HepG2 (cell line): ENCODE data around the gene RASSF4. TPM values are rescaled to one million over a fixed set of nuclear protein-coding genes. Genes with fewer than 3 reads are reported as not detected.

Experiments
- ATAC-seq: fragments of 200-7000 bp; cut with Tn5 transposase; 3 replicates; pipeline ENCODE4 v1.9.1; 2020; ENCODE audit warnings: mild to moderate bottlenecking, moderate library complexity
- BruUV-seq: library from RNA; stranded (reverse); fragments of 400-500 nt; replicated peaks from 2 replicates; lab custom pipeline; 2021; lab: Mats Ljungman, UMichigan
- CTCF ChIA-PET: fragments of 300-600 bp; formaldehyde crosslinking; extraction: SDS; loops from one replicate; lab custom pipeline; 2021; ENCODE audit warnings: low total read pairs, inconsistent platforms, low intra/inter-chr PET ratio; lab: Yijun Ruan, JAX
- POLR2A ChIA-PET: fragments of 350-600 bp; sonication (Branson Sonifier 250); formaldehyde crosslinking; loops from one replicate; lab custom pipeline; 2020; ENCODE audit warnings: antibody characterized with exemption, inconsistent platforms; lab: Yijun Ruan, JAX
- DNase-seq: peaks from one replicate; pipeline ENCODE4 v3.0.0-alpha.2; 2015; ENCODE audit warnings: low spot score
- FAIRE-seq: peaks from 3 replicates; lab custom pipeline; 2011; peaks lifted over from hg19 to GRCh38; lab: Jason Lieb, UNC
- H2AFZ ChIP-seq: one replicate; pipeline ENCODE4 v1.6.1; 2011; ENCODE audit warnings: low read length, inconsistent platforms
- H3K27ac ChIP-seq: fragments of 300-600 bp; 3 replicates; pipeline ENCODE4 v1.8.0; 2011; ENCODE audit warnings: mixed run types, mild to moderate bottlenecking, mixed read lengths, low read length, inconsistent platforms; ENCODE audit not compliant: insufficient read depth; ENCODE audit errors: extremely low read length
- H3K27me3 ChIP-seq, 2 experiments: fragments of 200-600 bp in 1 of 2; 2 replicates in 1 of 2; 3 replicates in 1 of 2; pipeline versions ENCODE4 v1.6.0 to v1.8.0; 2011; ENCODE audit warnings: low read length in 2 of 2, mild to moderate bottlenecking in 2 of 2, moderate library complexity in 2 of 2, inconsistent platforms in 1 of 2; ENCODE audit not compliant: insufficient read depth in 2 of 2, control insufficient read depth in 1 of 2
- H3K36me3 ChIP-seq, 2 experiments: fragments of 200-600 bp in 1 of 2; replicated peaks in 1 of 2; 2 replicates in 1 of 2; 3 replicates in 1 of 2; pipeline versions ENCODE4 v1.5.1 to v1.8.0; 2011; ENCODE audit warnings: low read length in 2 of 2, inconsistent platforms in 1 of 2; ENCODE audit not compliant: insufficient read depth in 2 of 2, control insufficient read depth in 1 of 2
- H3K4me1 ChIP-seq: 2 replicates; pipeline ENCODE4 v1.5.1; 2012; ENCODE audit warnings: low read length, inconsistent platforms; ENCODE audit not compliant: insufficient read depth
- H3K4me2 ChIP-seq: 2 replicates; pipeline ENCODE4 v1.6.0; 2011; ENCODE audit warnings: low read depth, low read length, inconsistent platforms
- H3K4me3 ChIP-seq, 3 experiments: fragments of 200-600 bp in 1 of 3; sonication (generic), shearing (Covaris generic) in 1 of 3; replicated peaks in 1 of 3; 2 replicates each; pipeline ENCODE4 v1.5.1; 2011 to 2016; ENCODE audit warnings: low read length in 3 of 3, inconsistent platforms in 2 of 3, low read depth in 2 of 3, mild to moderate bottlenecking in 2 of 3, control low read depth in 1 of 3, mixed read lengths in 1 of 3; ENCODE audit not compliant: insufficient read depth in 1 of 3
- H3K79me2 ChIP-seq: one replicate; pipeline ENCODE4 v1.6.1; 2011; ENCODE audit warnings: low read length, inconsistent platforms; ENCODE audit not compliant: insufficient read depth
- H3K9ac ChIP-seq: 2 replicates; pipeline ENCODE4 v1.6.0; 2011; ENCODE audit warnings: mild to moderate bottlenecking, low read depth, low read length, inconsistent platforms; ENCODE audit not compliant: insufficient read depth
- H3K9me3 ChIP-seq: 2 replicates; pipeline ENCODE4 v1.5.1; 2012; ENCODE audit warnings: mild to moderate bottlenecking, low read length
- H4K20me1 ChIP-seq: 2 replicates; pipeline ENCODE4 v1.6.0; 2011; ENCODE audit warnings: inconsistent platforms, mild to moderate bottlenecking, low read length, moderate library complexity; ENCODE audit not compliant: insufficient read depth
- ESRRA ChIP-seq: sonication (generic); formaldehyde crosslinking; IDR thresholded peaks from 2 replicates; pipeline ENCODE4 v1.5.1; 2020; ENCODE audit warnings: mild to moderate bottlenecking, low read depth, missing genetic modification reagents
- GMEB2 ChIP-seq: IDR thresholded peaks from 2 replicates; pipeline ENCODE4 v1.6.1; 2016; ENCODE audit warnings: missing biosample characterization, missing genetic modification reagents, low read depth
- JDP2 ChIP-seq: sonication (generic); formaldehyde crosslinking; IDR thresholded peaks from 2 replicates; pipeline ENCODE4 v1.8.1; 2022; ENCODE audit warnings: missing genetic modification reagents, borderline replicate concordance
- KDM5B ChIP-seq: sonication (generic); formaldehyde crosslinking; IDR thresholded peaks from 2 replicates; pipeline ENCODE4 v1.4.0; 2020; ENCODE audit warnings: missing genetic modification reagents, mild to moderate bottlenecking, borderline replicate concordance
- MYPOP ChIP-seq: sonication (generic); formaldehyde crosslinking; IDR thresholded peaks from 2 replicates; pipeline ENCODE4 v1.8.1; 2023; ENCODE audit warnings: mild to moderate bottlenecking, moderate library complexity, missing genetic modification reagents
- NCOA5 ChIP-seq: sonication (generic); formaldehyde crosslinking; IDR thresholded peaks from 2 replicates; pipeline ENCODE4 v1.4.0; 2020; ENCODE audit warnings: missing genetic modification reagents
- PLSCR1 ChIP-seq: sonication (generic); formaldehyde crosslinking; IDR thresholded peaks from 2 replicates; pipeline ENCODE4 v1.5.0; 2020; ENCODE audit warnings: missing genetic modification reagents, mild to moderate bottlenecking, borderline replicate concordance
- SKIL ChIP-seq: sonication (generic); formaldehyde crosslinking; IDR thresholded peaks from 2 replicates; pipeline ENCODE4 v1.8.0; 2022; ENCODE audit warnings: missing genetic modification reagents, mild to moderate bottlenecking, moderate library complexity, borderline replicate concordance
- SMARCC2 ChIP-seq: fragments of 450-650 bp; IDR thresholded peaks from 2 replicates; pipeline ENCODE4 v1.6.1; 2017; ENCODE audit warnings: antibody characterized with exemption, mild to moderate bottlenecking
- ZBTB49 ChIP-seq: sonication (generic); formaldehyde crosslinking; IDR thresholded peaks from 2 replicates; pipeline ENCODE4 v1.4.0; 2020; ENCODE audit warnings: missing genetic modification reagents, borderline replicate concordance
- ZEB1 ChIP-seq: IDR thresholded peaks from 2 replicates; pipeline ENCODE4 v1.6.1; 2012; ENCODE audit warnings: mild to moderate bottlenecking, low read depth, inconsistent platforms; ENCODE audit not compliant: insufficient replicate concordance
- ZNF12 ChIP-seq: sonication (generic); formaldehyde crosslinking; IDR thresholded peaks from 2 replicates; pipeline ENCODE4 v1.5.0; 2020; ENCODE audit warnings: missing genetic modification reagents
- ZNF414 ChIP-seq: sonication (generic); formaldehyde crosslinking; IDR thresholded peaks from 2 replicates; pipeline ENCODE4 v1.5.0; 2020; ENCODE audit warnings: missing genetic modification reagents
- ZNF513 ChIP-seq: sonication (generic); formaldehyde crosslinking; conservative IDR thresholded peaks from 2 replicates; pipeline ENCODE4 v1.5.0; 2020; ENCODE audit warnings: missing genetic modification reagents
- WGBS: methylation state at CpG from one replicate; pipeline ENCODE4 v1.1.6; 2017; ENCODE audit warnings: low lambda C conversion rate; 5-methylcytosine and 5-hydroxymethylcytosine counted together
- in situ Hi-C: cut with HindIII; loops from 2 replicates; pipeline ENCODE4 v1.10.0; 2017; ENCODE audit warnings: low pct_unique_long_range_greater_than_20kb; ENCODE audit not compliant: extremely low pct_ligation_motif_present
- intact Hi-C: fragments of 100-400 bp; cut with micrococcal nuclease; formaldehyde crosslinking; loops from one replicate; pipeline ENCODE4 v1.10.0; 2022; ENCODE audit not compliant: unreplicated experiment
- polyA plus RNA-seq, 8 experiments: library from polyadenylated mRNA; depleted of rRNA in 3 of 8; stranded (reverse) in 7 of 8; unstranded in 1 of 8; fragments of >200 nt; fragmentation: Illumina TruSeq in 4 of 8; extraction: Trizol in 4 of 8; gene quantifications; 2 replicates each; pipeline versions ENCODE4 v1.2.1 to v1.2.3, GENCODE V29; 2011 to 2016; ENCODE audit warnings: low read depth in 4 of 8, missing spikeins in 1 of 8, mixed read lengths in 1 of 8; ENCODE audit not compliant: insufficient read depth in 1 of 8
- total RNA-seq, 5 experiments: library from RNA; depleted of rRNA; stranded (reverse); fragments of >200 nt; fragmentation: Illumina TruSeq; extraction: Trizol; gene quantifications; 2 replicates each; pipeline ENCODE4 v1.2.3, GENCODE V29; 2016; ENCODE audit warnings: low read depth in 1 of 5

RASSF4 gene
- total and polyA plus RNA-seq, 2 of the 13 experiments (the other 11 are each of a cell fraction or from before 2014, with no cell fraction given): 34.0 to 51.7 TPM

- intact Hi-C loops (no loop called here), in situ Hi-C loops (no loop called here)
- FAIRE-seq (no peak), DNase-seq (no peak), ATAC-seq (no peak)
- Histone ChIP-seq H3K9ac (no peak overlapping the region), H3K27me3 (no peaks in the 10 kb centered on the region), H4K20me1 (no peaks in the 10 kb centered on the region), H3K36me3 (no peaks in the 10 kb centered on the region), H3K27ac (no peak overlapping the region), H2AFZ (no peak overlapping the region), H3K79me2 (no peaks in the 10 kb centered on the region), H3K9me3 (no peaks in the 10 kb centered on the region), H3K4me1 (no peaks in the 10 kb centered on the region), H3K4me2 (no peak overlapping the region), H3K4me3 (no peak overlapping the region)
- no TSS peak for BruUV-seq
- 39% methylated on average over 7 of the region's 7 CpGs for WGBS
- ChIA-PET POLR2A (no interaction called here), CTCF (no interaction called here)
- no peak for TF ChIP-seq ZNF414 (CRISPR knock-in tag)
- no peak for TF ChIP-seq JDP2
- TF ChIP-seq ESRRA: no peak
- TF ChIP-seq KDM5B: no peak
- TF ChIP-seq SKIL: no peak
- TF ChIP-seq ZBTB49 (CRISPR knock-in tag): no peak
- TF ChIP-seq MYPOP (CRISPR knock-in tag): no peak
- no peak for TF ChIP-seq ZNF12
- no peak for TF ChIP-seq GMEB2 (CRISPR knock-in tag)
- no peak for TF ChIP-seq ZNF513 (CRISPR knock-in tag)
- TF ChIP-seq SMARCC2: no peak
- TF ChIP-seq PLSCR1 (CRISPR knock-in tag): no peak
- TF ChIP-seq ZEB1: no peak
- TF ChIP-seq NCOA5 (CRISPR knock-in tag): no peak
Measured at GRCh38 chr10:45044290-45044689, 84.7 kb downstream of the RASSF4 start.
